Endothelial cell of umbilical vein (primary cell): ENCODE data around the gene MME.

Experiments used
- CTCF ChIP-seq, 2 donors: IDR thresholded peaks; 1 replicate in 1 of 2; 2 replicates in 1 of 2; pipeline ENCODE4 v1.5.1; 2011; ENCODE audit warnings: low read length in 2 of 2, mild to moderate bottlenecking in 2 of 2, moderate library complexity in 2 of 2, control low read depth in 1 of 2, inconsistent platforms in 1 of 2, low read depth in 1 of 2; ENCODE audit not compliant: insufficient read depth in 1 of 2; ENCODE audit errors: extremely low read depth in 1 of 2
- EZH2 ChIP-seq: IDR thresholded peaks from 2 replicates; pipeline ENCODE4 v1.6.1; 2012; ENCODE audit warnings: borderline replicate concordance, low read depth, mild to moderate bottlenecking, moderate library complexity, low read length, inconsistent platforms; ENCODE audit not compliant: severe bottlenecking
- JUN ChIP-seq: IDR thresholded peaks from 2 replicates; pipeline ENCODE4 v1.6.1; 2011; ENCODE audit warnings: borderline replicate concordance, low read depth; ENCODE audit not compliant: insufficient read length, insufficient read depth
- POLR2A ChIP-seq: IDR thresholded peaks from 2 replicates; pipeline ENCODE4 v1.6.1; 2012; ENCODE audit warnings: low read depth, mild to moderate bottlenecking, control low read depth, low read length

- TF ChIP-seq CTCF (IDR thresholded peaks at IDR 0.05; ENCODE audit: extremely low read depth in 1 of 2, insufficient read depth in 1 of 2, low read depth in 1 of 2, low read length in 2 of 2) (no peak), POLR2A (no peak), JUN (no peak), EZH2 (no peak)
These were observed 99.3 kb downstream of the MME start for GRCh38 chr3:155179437-155179827.
